ENCODE results near the gene NAA38.

NAA38 gene

GRCh38 chr17:7841396-7841914 is 15.9 kb downstream of the NAA38 start:
- in situ Hi-C loops (cut with MboI; ENCODE audit: low sequenced_read_pairs): no loop called here

GRCh38 chr17:7840875-7841274 is 16.5 kb downstream of the NAA38 start:
- in situ Hi-C loops (cut with MboI; ENCODE audit: low sequenced_read_pairs): no loop called here

GRCh38 chr17:7840441-7840840 is 16.9 kb downstream of the NAA38 start:
- in situ Hi-C loops (cut with MboI; ENCODE audit: low sequenced_read_pairs): no loop called here

GRCh38 chr17:7839876-7840261 is 17.5 kb downstream of the NAA38 start:
- in situ Hi-C loops (cut with MboI; ENCODE audit: low sequenced_read_pairs): no loop called here

- in situ Hi-C loops (cut with MboI; ENCODE audit: low sequenced_read_pairs): no loop called here
Measured at GRCh38 chr17:7839190-7839875, 18.0 kb downstream of the NAA38 start.

- in situ Hi-C loops (cut with MboI; ENCODE audit: low sequenced_read_pairs): no loop called here
Measured at GRCh38 chr17:7838090-7839075, 19.0 kb downstream of the NAA38 start.

GRCh38 chr17:7837408-7838088 is 19.8 kb downstream of the NAA38 start:
- in situ Hi-C loops (cut with MboI; ENCODE audit: low sequenced_read_pairs): no loop called here

GRCh38 chr17:7836596-7837407 is 20.6 kb downstream of the NAA38 start:
- in situ Hi-C loops (cut with MboI; ENCODE audit: low sequenced_read_pairs): no loop called here

GRCh38 chr17:7835814-7836595 is 21.4 kb downstream of the NAA38 start:
- in situ Hi-C loops (cut with MboI; ENCODE audit: low sequenced_read_pairs): no loop called here

- in situ Hi-C loops (cut with MboI; ENCODE audit: low sequenced_read_pairs): no loop called here
Measured at GRCh38 chr17:7834957-7835813, 22.2 kb downstream of the NAA38 start.

- in situ Hi-C loops (cut with MboI; ENCODE audit: low sequenced_read_pairs): no loop called here
Measured at GRCh38 chr17:7834542-7834956, 22.8 kb downstream of the NAA38 start.

- in situ Hi-C loops (cut with MboI; ENCODE audit: low sequenced_read_pairs): no loop called here
Measured at GRCh38 chr17:7833795-7834541, 23.4 kb downstream of the NAA38 start, which contains the start of gene KDM6B. KDM6B (plus strand) TSS chr17:7834217; CDS start chr17:7845555, 11,338 bp downstream.

GRCh38 chr17:7833011-7833794 is 24.2 kb downstream of the NAA38 start:
- in situ Hi-C loops (cut with MboI; ENCODE audit: low sequenced_read_pairs): no loop called here

- in situ Hi-C loops (cut with MboI; ENCODE audit: low sequenced_read_pairs): no loop called here
Measured at GRCh38 chr17:7832431-7832830, 24.9 kb downstream of the NAA38 start.

GRCh38 chr17:7831233-7831632 is 26.1 kb downstream of the NAA38 start:
- in situ Hi-C loops (cut with MboI; ENCODE audit: low sequenced_read_pairs): no loop called here

- in situ Hi-C loops (cut with MboI; ENCODE audit: low sequenced_read_pairs): no loop called here
Measured at GRCh38 chr17:7830616-7831015, 26.7 kb downstream of the NAA38 start.

All from HL-60/S4 (cell line).